Measurements from ENCODE around the gene RNF169. TPM values are rescaled to one million over a fixed set of nuclear protein-coding genes. Genes with fewer than 3 reads are reported as not detected.
A peak's percentile ranks its signal among the peaks of the same experiment; 100 is the strongest.

Gene RNF169
- total and polyA plus RNA-seq, 2 donors (not counting 1 experiment from before 2014, with no cell fraction given): 6.7 to 28.4 TPM

- Histone ChIP-seq H4K20me1 (ENCODE audit: control insufficient read depth, insufficient read depth, low read length, poor library complexity, severe bottlenecking) (peaks cover 64% of the 10 kb centered on the region), H3K4me1 (ENCODE audit: control insufficient read depth in 2 of 2, insufficient read depth in 2 of 2, low read length in 2 of 2) (peaks cover 28 to 37% of the 10 kb centered on the region in 2 donors), H3K9ac (ENCODE audit: low read length) (no peak overlapping the region), H3K27me3 (replicated peaks in 1 of 4; ENCODE audit: control extremely low read depth in 1 of 4, control insufficient read depth in 3 of 4, insufficient read depth in 4 of 4, low read length in 3 of 4) (no peaks in the 10 kb centered on the region), H3K27ac (ENCODE audit: low read length in 2 of 2) (peak overlapping the region in 1 of 2 donors; percentile 72), H3K79me2 (ENCODE audit: control insufficient read depth, insufficient read depth, low read length) (peaks cover 68% of the 10 kb centered on the region), H3K4me2 (replicated peaks; ENCODE audit: low read depth, low read length, poor library complexity, severe bottlenecking) (peak overlapping the region; percentile 57), H3K9me3 (ENCODE audit: control extremely low read depth in 1 of 3, control insufficient read depth in 2 of 3, insufficient read depth in 1 of 3, low read length in 2 of 3) (no peaks in the 10 kb centered on the region), H3K4me3 (ENCODE audit: control extremely low read depth in 1 of 5, extremely low read depth in 1 of 5, insufficient read depth in 1 of 5, low read depth in 2 of 5, low read length in 4 of 5) (no peak overlapping the region), H3K36me3 (replicated peaks in 1 of 2; ENCODE audit: control extremely low read depth in 1 of 2, control insufficient read depth in 1 of 2, extremely low read depth in 1 of 2, insufficient read depth in 2 of 2, low read length in 1 of 2) (peaks cover 0 to 6% of the 10 kb centered on the region in 2 experiments), H2AFZ (ENCODE audit: insufficient read depth, low read depth, low read length, poor library complexity, severe bottlenecking) (no peak overlapping the region)
- CTCF ChIA-PET: no interaction called here
- Mint-ChIP-seq H3K4me1 (peaks cover 30% of the 10 kb centered on the region), H3K9me3 (ENCODE audit: insufficient read depth) (no peaks in the 10 kb centered on the region), H3K27me3 (no peaks in the 10 kb centered on the region), H3K27ac (peak overlapping the region; percentile 77), H3K4me3 (peak overlapping the region; percentile 60)
- no CpG with 5 or more reads among the region's 4 CpGs for WGBS (ENCODE audit: insufficient coverage)
- intact Hi-C loops (cut with micrococcal nuclease): no loop called here
- ATAC-seq (ENCODE audit: low read depth) (no peak), DNase-seq (no peak)
- POLR2A ChIA-PET: no interaction called here
- TF ChIP-seq EZH2 (IDR thresholded peaks at IDR 0.05; ENCODE audit: borderline replicate concordance, insufficient read depth, low read depth, low read length, poor library complexity, severe bottlenecking): no peak
- TF ChIP-seq, protein P1, sequence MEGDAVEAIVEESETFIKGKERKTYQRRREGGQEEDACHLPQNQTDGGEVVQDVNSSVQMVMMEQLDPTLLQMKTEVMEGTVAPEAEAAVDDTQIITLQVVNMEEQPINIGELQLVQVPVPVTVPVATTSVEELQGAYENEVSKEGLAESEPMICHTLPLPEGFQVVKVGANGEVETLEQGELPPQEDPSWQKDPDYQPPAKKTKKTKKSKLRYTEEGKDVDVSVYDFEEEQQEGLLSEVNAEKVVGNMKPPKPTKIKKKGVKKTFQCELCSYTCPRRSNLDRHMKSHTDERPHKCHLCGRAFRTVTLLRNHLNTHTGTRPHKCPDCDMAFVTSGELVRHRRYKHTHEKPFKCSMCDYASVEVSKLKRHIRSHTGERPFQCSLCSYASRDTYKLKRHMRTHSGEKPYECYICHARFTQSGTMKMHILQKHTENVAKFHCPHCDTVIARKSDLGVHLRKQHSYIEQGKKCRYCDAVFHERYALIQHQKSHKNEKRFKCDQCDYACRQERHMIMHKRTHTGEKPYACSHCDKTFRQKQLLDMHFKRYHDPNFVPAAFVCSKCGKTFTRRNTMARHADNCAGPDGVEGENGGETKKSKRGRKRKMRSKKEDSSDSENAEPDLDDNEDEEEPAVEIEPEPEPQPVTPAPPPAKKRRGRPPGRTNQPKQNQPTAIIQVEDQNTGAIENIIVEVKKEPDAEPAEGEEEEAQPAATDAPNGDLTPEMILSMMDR (IDR thresholded peaks at IDR 0.05): no peak
Measured at GRCh38 chr11:74784726-74785125, 36.1 kb downstream of the RNF169 start.

DNA sequence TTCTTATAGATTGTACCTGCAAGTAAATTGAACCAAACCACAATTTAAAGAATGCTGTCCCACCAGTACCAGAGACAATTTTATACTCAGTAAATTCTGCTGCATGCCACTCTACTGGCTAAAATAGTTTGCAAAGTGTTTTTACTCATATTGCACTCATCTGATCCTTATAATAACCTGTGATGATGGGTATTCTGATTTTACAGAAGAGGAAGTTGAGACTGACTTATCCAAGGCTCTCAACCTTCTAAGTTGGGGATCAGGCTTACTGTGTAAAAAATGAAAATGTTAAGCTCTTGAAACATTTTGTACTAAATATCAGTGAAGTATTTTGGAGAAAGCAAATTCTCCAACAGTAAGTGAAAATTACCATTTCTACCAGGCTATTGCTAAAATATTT lies 37.9 kb downstream of the RNF169 start:
- intact Hi-C loops (cut with micrococcal nuclease): no loop called here
- H3K9ac ChIP-seq (ENCODE audit: low read length): no peak overlapping the region
- no peak overlapping the region for H2AFZ ChIP-seq (ENCODE audit: insufficient read depth, low read depth, low read length, poor library complexity, severe bottlenecking)
- no peak for TF ChIP-seq EZH2 (IDR thresholded peaks at IDR 0.05; ENCODE audit: borderline replicate concordance, insufficient read depth, low read depth, low read length, poor library complexity, severe bottlenecking)
- TF ChIP-seq, protein P1 (IDR thresholded peaks at IDR 0.05): no peak
- H3K27me3 Mint-ChIP-seq: no peaks in the 10 kb centered on the region
- no peak overlapping the region for H3K4me3 ChIP-seq (ENCODE audit: control extremely low read depth in 1 of 5, extremely low read depth in 1 of 5, insufficient read depth in 1 of 5, low read depth in 2 of 5, low read length in 4 of 5)
- ATAC-seq (ENCODE audit: low read depth): no peak
- H3K36me3 ChIP-seq (replicated peaks in 1 of 2; ENCODE audit: control extremely low read depth in 1 of 2, control insufficient read depth in 1 of 2, extremely low read depth in 1 of 2, insufficient read depth in 2 of 2, low read length in 1 of 2): peaks cover 0 to 24% of the 10 kb centered on the region in 2 experiments
- H3K27me3 ChIP-seq (replicated peaks in 1 of 4; ENCODE audit: control extremely low read depth in 1 of 4, control insufficient read depth in 3 of 4, insufficient read depth in 4 of 4, low read length in 3 of 4): no peaks in the 10 kb centered on the region
- H3K4me1 Mint-ChIP-seq: peaks cover 30% of the 10 kb centered on the region
- no peak overlapping the region for H3K27ac ChIP-seq (ENCODE audit: low read length in 2 of 2)
- H3K4me2 ChIP-seq (replicated peaks; ENCODE audit: low read depth, low read length, poor library complexity, severe bottlenecking): no peak overlapping the region
- H3K9me3 ChIP-seq (ENCODE audit: control extremely low read depth in 1 of 3, control insufficient read depth in 2 of 3, insufficient read depth in 1 of 3, low read length in 2 of 3): peaks cover 0 to 14% (median 4%) of the 10 kb centered on the region in 3 donors
- no peak overlapping the region for H3K4me3 Mint-ChIP-seq
- CTCF ChIA-PET: no interaction called here
- peaks cover 73% of the 10 kb centered on the region for H3K79me2 ChIP-seq (ENCODE audit: control insufficient read depth, insufficient read depth, low read length)
- no peak overlapping the region for H3K27ac Mint-ChIP-seq
- H3K4me1 ChIP-seq (ENCODE audit: control insufficient read depth in 2 of 2, insufficient read depth in 2 of 2, low read length in 2 of 2): peaks cover 26 to 36% of the 10 kb centered on the region in 2 donors
- no peak for DNase-seq
- peaks cover 67% of the 10 kb centered on the region for H4K20me1 ChIP-seq (ENCODE audit: control insufficient read depth, insufficient read depth, low read length, poor library complexity, severe bottlenecking)
- H3K9me3 Mint-ChIP-seq (ENCODE audit: insufficient read depth): no peaks in the 10 kb centered on the region
- POLR2A ChIA-PET: no interaction called here
